ENCODE measurements around the gene ZNF598. TPM values are rescaled to one million over a fixed set of nuclear protein-coding genes. Genes with fewer than 3 reads are reported as not detected.
"Not testable (repeated sequence)": the region's sequence is repeated elsewhere in the genome, so short reads cannot be mapped to it uniquely, and the experiment has no call there.

ZNF598 gene
- total RNA-seq, 4 donors from 2014 or later: 28.3 to 145 (median 42.0) TPM

DNA sequence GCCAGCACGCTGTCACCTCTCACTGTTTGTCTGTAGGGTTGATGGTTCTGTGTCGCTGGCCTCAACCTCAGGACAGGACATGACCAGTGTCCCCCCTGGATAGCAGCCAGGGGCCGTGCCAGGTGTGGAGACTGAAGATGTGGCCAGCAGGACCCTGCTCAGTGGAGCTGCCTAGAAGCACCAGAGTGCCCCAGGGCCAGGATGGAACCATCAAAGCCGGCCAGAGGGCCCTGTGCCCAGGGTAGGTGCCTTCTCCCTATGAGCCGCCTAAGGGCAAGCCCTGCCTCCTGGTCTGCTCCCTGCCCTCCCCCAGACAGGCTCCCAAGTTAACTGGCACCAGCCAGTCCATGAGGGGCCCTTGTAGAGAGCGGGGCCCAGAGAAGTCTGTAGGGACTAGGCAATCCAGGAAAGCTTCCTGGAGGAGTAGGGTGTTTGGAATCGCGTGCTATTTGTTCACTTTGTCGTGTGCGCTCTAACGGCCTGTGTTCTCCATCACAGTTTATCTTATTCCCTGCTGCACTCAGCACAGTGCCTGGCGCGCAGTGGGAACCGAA, 50.8 kb downstream of the ZNF598 start:
- TF ChIP-seq EP300 (IDR thresholded peaks at IDR 0.05; ENCODE audit: low read depth) (no peak), POLR2A (IDR thresholded peaks at IDR 0.05) (no peak), POLR2AphosphoS5 (IDR thresholded peaks at IDR 0.05) (no peak)
- TF ChIP-seq, protein P1, sequence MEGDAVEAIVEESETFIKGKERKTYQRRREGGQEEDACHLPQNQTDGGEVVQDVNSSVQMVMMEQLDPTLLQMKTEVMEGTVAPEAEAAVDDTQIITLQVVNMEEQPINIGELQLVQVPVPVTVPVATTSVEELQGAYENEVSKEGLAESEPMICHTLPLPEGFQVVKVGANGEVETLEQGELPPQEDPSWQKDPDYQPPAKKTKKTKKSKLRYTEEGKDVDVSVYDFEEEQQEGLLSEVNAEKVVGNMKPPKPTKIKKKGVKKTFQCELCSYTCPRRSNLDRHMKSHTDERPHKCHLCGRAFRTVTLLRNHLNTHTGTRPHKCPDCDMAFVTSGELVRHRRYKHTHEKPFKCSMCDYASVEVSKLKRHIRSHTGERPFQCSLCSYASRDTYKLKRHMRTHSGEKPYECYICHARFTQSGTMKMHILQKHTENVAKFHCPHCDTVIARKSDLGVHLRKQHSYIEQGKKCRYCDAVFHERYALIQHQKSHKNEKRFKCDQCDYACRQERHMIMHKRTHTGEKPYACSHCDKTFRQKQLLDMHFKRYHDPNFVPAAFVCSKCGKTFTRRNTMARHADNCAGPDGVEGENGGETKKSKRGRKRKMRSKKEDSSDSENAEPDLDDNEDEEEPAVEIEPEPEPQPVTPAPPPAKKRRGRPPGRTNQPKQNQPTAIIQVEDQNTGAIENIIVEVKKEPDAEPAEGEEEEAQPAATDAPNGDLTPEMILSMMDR (IDR thresholded peaks at IDR 0.05): no peak
- Histone ChIP-seq H3K4me3 (peak overlapping the region in 2 of 4 donors; percentile 87 to 99), H3K27me3 (no peaks in the 10 kb centered on the region), H3K4me1 (peaks cover 8 to 33% (median 29%) of the 10 kb centered on the region in 4 donors), H3K27ac (peak overlapping the region; percentile 89 to 97 (median 91)), H3K9me3 (no peaks in the 10 kb centered on the region), H3K36me3 (peaks cover 0 to 16% (median 6%) of the 10 kb centered on the region in 4 donors)
- in situ Hi-C loops (cut with MboI; ENCODE audit: low pct_ligation_motif_present in 1 of 4, low pct_unique_long_range_greater_than_20kb in 1 of 4, low sequenced_read_pairs in 3 of 4) (no loop called here), intact Hi-C loops (cut with DNase I; ENCODE audit: low total_unique reads) (no loop called here)
- WGBS, 2 donors (ENCODE audit: low coverage in 1 of 2): 0 to 32% methylated on average over 5 to 14 of the region's 14 CpGs
- DNase-seq: no peak

DNA sequence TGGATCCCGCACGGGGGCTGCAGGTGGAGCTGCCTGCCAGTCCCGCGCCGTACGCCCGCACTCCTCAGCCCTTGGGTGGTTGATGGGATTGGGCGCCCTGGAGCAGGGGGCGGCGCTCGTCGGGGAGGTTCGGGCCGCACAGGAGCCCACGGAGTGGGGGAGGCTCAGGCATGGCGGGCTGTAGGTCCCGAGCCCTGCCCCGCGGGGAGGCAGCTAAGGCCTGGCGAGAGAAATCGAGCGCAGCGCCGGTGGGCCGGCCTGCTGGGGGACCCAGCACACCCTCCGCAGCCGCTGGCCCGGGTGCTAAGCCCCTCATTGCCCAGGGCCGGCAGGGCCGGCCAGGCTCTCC, 51.5 kb downstream of the ZNF598 start:
- H3K9me3 ChIP-seq; H3K27ac ChIP-seq; DNase-seq; in situ Hi-C loops (cut with MboI; ENCODE audit: low pct_ligation_motif_present in 1 of 4, low pct_unique_long_range_greater_than_20kb in 1 of 4, low sequenced_read_pairs in 3 of 4); H3K4me3 ChIP-seq; H3K27me3 ChIP-seq; intact Hi-C loops (cut with DNase I; ENCODE audit: low total_unique reads): not testable (repeated sequence)
- Histone ChIP-seq H3K4me1 (peaks cover 8 to 27% (median 22%) of the 10 kb centered on the region in 4 donors), H3K36me3 (peaks cover 0 to 16% (median 6%) of the 10 kb centered on the region in 4 donors)
- 89% methylated on average over 16 of the region's 30 CpGs; no CpG with 5 or more reads in 1 of the 2 donors for WGBS, 2 donors (ENCODE audit: low coverage in 1 of 2)

DNA sequence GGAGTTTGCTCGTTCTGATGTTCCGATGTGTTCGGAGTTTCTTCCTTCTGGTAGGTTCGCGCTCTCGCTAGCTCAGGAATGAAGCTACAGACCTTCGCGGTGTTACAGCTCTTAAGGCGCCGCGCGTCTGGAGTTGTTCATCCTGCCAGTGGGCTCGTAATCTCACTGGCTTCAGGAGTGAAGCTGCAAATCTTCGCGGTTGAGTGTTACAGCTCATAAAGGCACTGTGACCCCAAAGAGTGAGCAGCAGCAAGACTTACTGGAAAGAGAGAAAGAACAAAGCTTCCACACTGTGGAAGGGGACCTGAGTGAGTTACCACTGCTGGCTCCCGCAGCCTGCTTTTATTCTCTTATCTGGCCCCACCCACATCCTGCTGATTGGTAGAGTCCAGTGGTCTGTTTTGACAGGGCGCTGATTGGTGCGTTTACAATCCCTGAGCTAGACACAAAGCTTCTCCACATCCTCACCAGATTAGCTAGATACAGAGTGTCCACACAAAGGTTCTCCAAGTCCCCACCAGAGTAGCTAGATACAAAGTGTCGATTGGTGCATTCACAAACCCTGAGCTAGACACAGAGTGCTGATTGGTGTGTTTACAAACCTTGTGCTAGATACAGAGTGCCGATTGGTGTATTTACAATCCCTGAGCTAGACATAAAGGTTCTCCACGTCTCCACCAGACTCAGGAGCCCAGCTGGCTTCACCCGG, 52.0 kb downstream of the ZNF598 start:
- in situ Hi-C loops (cut with MboI; ENCODE audit: low pct_ligation_motif_present in 1 of 4, low pct_unique_long_range_greater_than_20kb in 1 of 4, low sequenced_read_pairs in 3 of 4); H3K4me3 ChIP-seq; intact Hi-C loops (cut with DNase I; ENCODE audit: low total_unique reads); H3K9me3 ChIP-seq; H3K27me3 ChIP-seq; DNase-seq; H3K27ac ChIP-seq: not testable (repeated sequence)
- H3K4me1 ChIP-seq: peaks cover 8 to 23% (median 21%) of the 10 kb centered on the region in 4 donors
- 80 to 89% methylated on average over 8 to 20 of the region's 22 CpGs for WGBS, 2 donors (ENCODE audit: low coverage in 1 of 2)
- peaks cover 0 to 13% (median 6%) of the 10 kb centered on the region in 4 donors for H3K36me3 ChIP-seq

DNA sequence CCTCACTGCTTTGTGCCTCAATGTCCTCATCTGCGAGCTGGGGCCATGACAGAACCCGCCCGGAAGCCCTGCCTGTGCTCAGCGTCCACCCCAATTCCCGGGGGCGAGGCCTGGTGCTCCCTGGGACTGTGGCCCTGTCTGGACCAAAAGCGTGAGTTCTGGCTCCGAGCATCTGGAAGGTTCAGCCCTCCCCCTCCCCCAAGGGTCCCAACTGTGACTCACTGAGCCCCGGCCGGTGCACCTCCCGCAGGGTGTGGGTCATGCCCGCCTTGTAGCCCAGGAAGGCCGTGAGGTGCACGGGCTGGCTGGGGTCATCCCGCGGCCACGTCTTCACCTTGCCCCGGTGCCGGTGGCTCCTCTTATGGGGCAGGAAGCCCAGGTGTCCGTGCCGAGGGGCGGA, 55.9 kb downstream of the ZNF598 start:
- in situ Hi-C loops (cut with MboI; ENCODE audit: low pct_ligation_motif_present in 1 of 4, low pct_unique_long_range_greater_than_20kb in 1 of 4, low sequenced_read_pairs in 3 of 4): no loop called here
- Histone ChIP-seq H3K36me3 (no peaks in the 10 kb centered on the region), H3K4me1 (peaks cover 0 to 2% (median 1%) of the 10 kb centered on the region in 4 donors), H3K27ac (no peak overlapping the region), H3K27me3 (no peaks in the 10 kb centered on the region), H3K4me3 (no peak overlapping the region), H3K9me3 (no peaks in the 10 kb centered on the region)
- intact Hi-C loops (cut with DNase I; ENCODE audit: low total_unique reads): no loop called here
- no peak for DNase-seq
- no peak for TF ChIP-seq POLR2AphosphoS5 (IDR thresholded peaks at IDR 0.05)
- no peak for TF ChIP-seq POLR2A (IDR thresholded peaks at IDR 0.05)
- TF ChIP-seq, protein P1 (IDR thresholded peaks at IDR 0.05): no peak
- TF ChIP-seq EP300 (IDR thresholded peaks at IDR 0.05; ENCODE audit: low read depth): no peak
- 84% methylated on average over 22 of the region's 22 CpGs; no CpG with 5 or more reads in 1 of the 2 donors for WGBS, 2 donors (ENCODE audit: low coverage in 1 of 2)

DNA sequence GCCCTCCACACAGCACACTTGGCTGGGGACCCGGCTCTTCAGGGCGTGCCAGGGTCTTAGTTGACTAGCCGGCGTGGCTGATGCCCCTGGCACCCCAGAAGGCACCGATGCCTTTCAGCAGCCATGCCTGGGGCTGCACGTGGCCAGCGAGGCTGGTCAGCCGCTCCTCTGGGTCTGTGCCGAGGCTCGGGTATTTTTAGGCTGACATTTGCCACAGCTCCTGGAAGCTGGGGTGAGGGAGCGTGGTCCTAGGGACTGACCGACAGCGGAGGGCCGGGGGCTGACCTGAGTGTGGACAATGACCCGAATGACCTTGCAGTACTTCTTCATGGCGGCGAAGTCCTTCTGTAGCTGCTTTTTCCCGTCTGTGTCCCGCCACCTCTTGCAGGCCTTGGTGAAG, 59.1 kb downstream of the ZNF598 start:
- in situ Hi-C loops (cut with MboI; ENCODE audit: low pct_ligation_motif_present in 1 of 4, low pct_unique_long_range_greater_than_20kb in 1 of 4, low sequenced_read_pairs in 3 of 4): no loop called here

More for the DNA sequence above, 59.1 kb downstream of the ZNF598 start:
- no peak for TF ChIP-seq POLR2AphosphoS5 (IDR thresholded peaks at IDR 0.05)
- TF ChIP-seq EP300 (IDR thresholded peaks at IDR 0.05; ENCODE audit: low read depth): no peak
- TF ChIP-seq POLR2A (IDR thresholded peaks at IDR 0.05): no peak
- TF ChIP-seq, protein P1 (IDR thresholded peaks at IDR 0.05): no peak
- H3K4me3 ChIP-seq: no peak overlapping the region
- 90% methylated on average over 18 of the region's 19 CpGs; no CpG with 5 or more reads in 1 of the 2 donors for WGBS, 2 donors (ENCODE audit: low coverage in 1 of 2)
- no peaks in the 10 kb centered on the region for H3K9me3 ChIP-seq
- intact Hi-C loops (cut with DNase I; ENCODE audit: low total_unique reads): no loop called here
- H3K36me3 ChIP-seq: no peaks in the 10 kb centered on the region
- no peaks in the 10 kb centered on the region for H3K4me1 ChIP-seq
- no peak for DNase-seq
- H3K27me3 ChIP-seq: no peaks in the 10 kb centered on the region
- no peak overlapping the region for H3K27ac ChIP-seq
